Nephron (organoid): ENCODE results near the gene PTGES3L.

Source experiments
- H3K27ac Mint-ChIP-seq, 3 experiments: 2 replicates each; pipeline ENCODE4 v1.8.0; 2020; ENCODE audit warnings: mixed read lengths in 3 of 3, mild to moderate bottlenecking in 2 of 3, moderate library complexity in 1 of 3
- H3K27me3 Mint-ChIP-seq: 2 replicates; pipeline ENCODE4 v1.8.0; 2021; ENCODE audit warnings: low read depth, mild to moderate bottlenecking, moderate library complexity, mixed read lengths
- H3K36me3 Mint-ChIP-seq: 2 replicates; pipeline ENCODE4 v1.8.0; 2020; ENCODE audit warnings: low read depth, mixed read lengths
- H3K4me1 Mint-ChIP-seq: 2 replicates; pipeline ENCODE4 v1.8.0; 2020; ENCODE audit warnings: mixed read lengths
- H3K4me3 Mint-ChIP-seq, 3 experiments: 2 replicates each; pipeline ENCODE4 v1.8.0; 2020; ENCODE audit warnings: mild to moderate bottlenecking in 3 of 3, mixed read lengths in 3 of 3, moderate library complexity in 2 of 3
- H3K9me3 Mint-ChIP-seq: 2 replicates; pipeline ENCODE4 v1.8.0; 2020; ENCODE audit warnings: mixed read lengths
- TF ChIP-seq, protein P1 (sequence below), 3 experiments: fragments of 200-600 bp; sonication (generic); IDR thresholded peaks; one replicate each; pipeline ENCODE4 v1.5.0; 2021; ENCODE audit warnings: antibody characterized with exemption in 3 of 3; ENCODE audit not compliant: unreplicated experiment in 3 of 3

Gene PTGES3L

DNA sequence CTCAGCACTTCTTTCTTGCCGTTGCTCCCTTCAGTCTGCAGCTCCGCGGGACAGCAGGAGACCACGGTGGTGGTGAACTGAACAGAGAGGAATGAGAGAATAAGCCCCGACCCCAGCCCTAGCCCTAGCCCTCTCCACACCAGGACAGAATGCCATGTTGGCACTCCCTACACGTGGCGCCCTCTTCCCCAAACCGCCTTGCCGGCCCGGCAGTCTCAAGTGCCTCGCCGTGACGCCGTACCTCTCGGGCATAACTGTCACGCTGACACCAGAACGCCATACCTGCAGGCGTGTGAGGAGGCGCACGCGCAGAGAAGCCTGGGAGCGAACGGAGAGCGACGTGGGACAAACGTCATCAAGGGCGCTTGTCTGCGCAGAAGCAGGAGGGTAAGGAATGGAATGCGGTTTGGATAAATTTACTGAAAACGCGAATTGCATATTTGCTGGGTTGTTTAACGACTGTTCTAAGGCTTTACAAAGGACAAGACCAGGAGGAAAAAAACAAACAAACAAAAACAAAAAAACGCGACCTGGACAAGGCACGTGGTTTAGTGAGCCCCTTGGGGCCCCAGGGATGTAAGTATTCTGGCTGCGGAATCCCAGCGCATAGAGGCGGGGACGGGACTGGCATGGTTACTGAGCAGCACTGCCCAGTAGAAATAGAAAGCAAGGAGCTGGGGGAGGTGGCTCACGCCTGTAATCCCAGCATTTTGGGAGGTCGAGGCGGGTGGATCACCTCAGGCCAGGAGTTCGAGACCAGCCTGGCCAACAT is 15.5 kb downstream of the PTGES3L start, which contains the start of gene AARSD1:
Gene AARSD1, minus strand, starts transcription at position 294 of the 772 bp plus-strand sequence. Its CDS starts 14 bp downstream, at position 280.
- Mint-ChIP-seq H3K4me1 (peaks cover 12% of the 10 kb centered on the region), H3K9me3 (no peaks in the 10 kb centered on the region), H3K36me3 (peaks cover 22% of the 10 kb centered on the region), H3K27ac (peak within 1 kb of the TSS; percentile 93 to 99 (median 96)), H3K27me3 (no peaks in the 10 kb centered on the region), H3K4me3 (peak within 1 kb of the TSS; percentile 89 to 95 (median 90))
- TF ChIP-seq, protein P1, sequence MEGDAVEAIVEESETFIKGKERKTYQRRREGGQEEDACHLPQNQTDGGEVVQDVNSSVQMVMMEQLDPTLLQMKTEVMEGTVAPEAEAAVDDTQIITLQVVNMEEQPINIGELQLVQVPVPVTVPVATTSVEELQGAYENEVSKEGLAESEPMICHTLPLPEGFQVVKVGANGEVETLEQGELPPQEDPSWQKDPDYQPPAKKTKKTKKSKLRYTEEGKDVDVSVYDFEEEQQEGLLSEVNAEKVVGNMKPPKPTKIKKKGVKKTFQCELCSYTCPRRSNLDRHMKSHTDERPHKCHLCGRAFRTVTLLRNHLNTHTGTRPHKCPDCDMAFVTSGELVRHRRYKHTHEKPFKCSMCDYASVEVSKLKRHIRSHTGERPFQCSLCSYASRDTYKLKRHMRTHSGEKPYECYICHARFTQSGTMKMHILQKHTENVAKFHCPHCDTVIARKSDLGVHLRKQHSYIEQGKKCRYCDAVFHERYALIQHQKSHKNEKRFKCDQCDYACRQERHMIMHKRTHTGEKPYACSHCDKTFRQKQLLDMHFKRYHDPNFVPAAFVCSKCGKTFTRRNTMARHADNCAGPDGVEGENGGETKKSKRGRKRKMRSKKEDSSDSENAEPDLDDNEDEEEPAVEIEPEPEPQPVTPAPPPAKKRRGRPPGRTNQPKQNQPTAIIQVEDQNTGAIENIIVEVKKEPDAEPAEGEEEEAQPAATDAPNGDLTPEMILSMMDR (IDR thresholded peaks at IDR 0.05; ENCODE audit: unreplicated experiment in 3 of 3) = no peak

DNA sequence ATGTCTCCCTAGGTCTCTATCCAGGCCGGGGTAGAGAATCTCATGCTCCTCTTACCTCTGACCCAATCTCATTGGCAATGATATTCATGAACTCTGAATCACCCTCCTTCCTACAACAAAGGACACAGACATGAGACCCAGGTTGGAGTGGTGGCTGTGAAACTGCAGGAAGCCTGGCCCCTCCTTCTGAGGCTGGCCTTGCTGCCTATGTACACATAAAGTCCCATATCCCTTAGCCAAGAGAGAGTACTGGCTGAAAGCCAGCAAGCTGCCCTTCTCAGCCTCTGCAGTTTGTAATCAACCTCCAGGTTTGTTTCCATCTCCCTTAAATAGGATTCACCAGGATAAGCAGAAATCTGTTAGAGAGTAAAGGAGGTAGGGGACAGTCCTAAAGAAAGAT is 26.2 kb downstream of the PTGES3L start:
- Mint-ChIP-seq H3K36me3 (peaks cover 73% of the 10 kb centered on the region), H3K4me3 (no peak overlapping the region), H3K27ac (no peak overlapping the region), H3K27me3 (no peaks in the 10 kb centered on the region), H3K4me1 (no peaks in the 10 kb centered on the region), H3K9me3 (no peaks in the 10 kb centered on the region)
- TF ChIP-seq, protein P1 (IDR thresholded peaks at IDR 0.05; ENCODE audit: unreplicated experiment in 3 of 3) = no peak

DNA sequence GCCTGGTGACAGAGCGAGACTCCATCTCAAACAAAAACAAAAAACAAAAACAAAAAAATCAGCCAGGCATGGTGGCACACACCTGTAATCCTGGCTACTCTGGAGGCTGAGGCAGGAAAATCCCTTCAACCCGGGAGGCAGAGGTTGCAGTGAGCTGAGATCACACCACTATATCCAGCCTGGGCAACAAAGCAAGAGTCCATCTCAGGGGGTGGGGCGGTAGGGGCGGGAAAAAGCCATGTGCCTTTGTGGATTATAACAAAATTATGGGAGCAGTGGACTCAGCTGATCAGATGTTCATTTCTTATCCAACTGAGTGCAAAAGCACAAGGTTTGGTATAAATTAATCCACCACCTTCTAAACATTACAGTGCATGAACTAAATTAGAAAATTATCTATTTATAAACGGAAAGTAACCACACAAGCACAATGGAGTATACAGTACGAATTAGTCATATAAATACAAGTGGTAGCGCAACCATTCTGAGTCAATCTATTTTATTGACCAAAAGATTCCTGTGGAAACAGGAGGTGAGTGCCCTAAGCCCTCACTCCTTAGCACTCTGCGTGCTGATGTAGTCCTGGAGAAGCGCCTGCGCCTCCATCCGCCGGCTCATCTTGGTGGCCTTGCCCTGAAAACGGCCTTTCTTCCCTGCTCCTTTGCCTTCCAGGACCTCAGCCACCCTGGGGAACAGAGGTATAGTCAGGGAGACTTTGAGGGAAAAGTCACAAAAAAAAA is 29.7 kb downstream of the PTGES3L start:
- TF ChIP-seq, protein P1 (IDR thresholded peaks at IDR 0.05; ENCODE audit: unreplicated experiment in 3 of 3) = no peak
- no peaks in the 10 kb centered on the region for H3K4me1 Mint-ChIP-seq
- no peaks in the 10 kb centered on the region for H3K27me3 Mint-ChIP-seq
- H3K36me3 Mint-ChIP-seq = peaks cover 56% of the 10 kb centered on the region
- no peaks in the 10 kb centered on the region for H3K9me3 Mint-ChIP-seq
- no peak overlapping the region for H3K27ac Mint-ChIP-seq
- H3K4me3 Mint-ChIP-seq = no peak overlapping the region

DNA sequence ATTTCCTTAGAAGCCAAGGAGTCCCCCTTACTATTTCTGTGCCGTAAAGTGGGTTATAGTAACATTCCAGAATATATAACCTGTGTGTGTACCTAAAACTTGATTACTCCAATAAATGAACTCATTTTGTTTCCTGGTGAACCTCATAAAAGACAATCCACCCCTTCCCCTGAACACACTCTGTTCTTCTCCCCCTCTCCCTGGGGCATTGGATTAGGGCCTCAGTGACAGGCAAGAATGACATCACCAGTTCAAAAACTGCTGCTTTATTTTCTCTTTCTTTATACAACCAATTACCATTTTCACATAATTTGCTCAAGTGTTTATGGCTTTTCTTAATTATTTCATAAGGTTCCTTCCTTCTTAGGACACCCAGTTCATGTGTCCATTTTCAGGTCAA is 33.1 kb downstream of the PTGES3L start:
- no peak overlapping the region for H3K27ac Mint-ChIP-seq
- no peak overlapping the region for H3K4me3 Mint-ChIP-seq
- no peaks in the 10 kb centered on the region for H3K4me1 Mint-ChIP-seq
- TF ChIP-seq, protein P1 (IDR thresholded peaks at IDR 0.05; ENCODE audit: unreplicated experiment in 3 of 3) = no peak
- no peaks in the 10 kb centered on the region for H3K9me3 Mint-ChIP-seq
- H3K36me3 Mint-ChIP-seq = peaks cover 32% of the 10 kb centered on the region
- H3K27me3 Mint-ChIP-seq = no peaks in the 10 kb centered on the region

DNA sequence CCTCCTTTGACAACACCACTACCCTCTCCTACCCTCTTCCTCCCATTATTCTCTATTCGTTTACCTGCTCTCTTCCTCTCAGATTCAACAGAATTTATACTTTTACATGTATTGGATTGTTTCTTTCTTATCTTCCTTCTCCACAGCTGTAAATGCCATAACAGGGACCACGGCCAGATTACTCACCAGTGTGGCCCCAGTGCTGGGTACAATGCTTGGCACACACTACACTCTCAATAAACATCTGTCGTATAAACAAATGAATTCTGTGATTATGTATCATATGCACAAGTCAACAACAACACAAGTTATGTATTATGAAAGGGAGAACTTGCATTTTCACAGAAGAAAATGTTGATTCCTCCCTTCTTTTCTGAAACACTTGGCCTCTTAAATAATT is 35.7 kb downstream of the PTGES3L start:
- Mint-ChIP-seq H3K9me3 (no peaks in the 10 kb centered on the region), H3K27ac (no peak overlapping the region), H3K27me3 (no peaks in the 10 kb centered on the region), H3K4me3 (no peak overlapping the region), H3K4me1 (no peaks in the 10 kb centered on the region), H3K36me3 (peaks cover 8% of the 10 kb centered on the region)
- TF ChIP-seq, protein P1 (IDR thresholded peaks at IDR 0.05; ENCODE audit: unreplicated experiment in 3 of 3) = no peak
